HG02623 (cell line): Measurements from ENCODE around the gene MIR17HG.
"Not testable (repeated sequence)": the region's sequence is repeated elsewhere in the genome, so short reads cannot be mapped to it uniquely, and the experiment has no call there.

ENCODE experiments used
- ATAC-seq: cut with Tn5 transposase; IDR thresholded peaks from one replicate; pipeline ENCODE4 v1.9.1; 2021; ENCODE audit warnings: moderate library complexity; ENCODE audit not compliant: unreplicated experiment

Gene MIR17HG

DNA sequence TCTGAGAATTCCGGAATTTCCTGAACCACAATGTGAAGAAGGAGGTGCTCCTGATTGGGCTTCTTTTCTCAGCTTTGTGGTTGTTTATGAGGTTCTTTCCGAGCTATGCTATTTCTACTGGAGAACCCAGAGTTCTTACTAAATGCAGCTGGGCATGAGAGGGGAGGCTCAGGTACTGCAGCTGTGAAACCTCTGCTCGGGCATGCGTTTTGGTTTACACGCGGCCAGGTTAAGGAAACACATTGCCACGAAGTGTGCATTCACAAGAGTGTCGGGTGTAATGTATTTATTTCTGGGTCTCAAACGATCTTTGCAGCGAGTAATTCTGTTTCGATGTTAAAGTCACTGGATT, 661 bp upstream of the MIR17HG start:
- peak; percentile 12 for ATAC-seq

DNA sequence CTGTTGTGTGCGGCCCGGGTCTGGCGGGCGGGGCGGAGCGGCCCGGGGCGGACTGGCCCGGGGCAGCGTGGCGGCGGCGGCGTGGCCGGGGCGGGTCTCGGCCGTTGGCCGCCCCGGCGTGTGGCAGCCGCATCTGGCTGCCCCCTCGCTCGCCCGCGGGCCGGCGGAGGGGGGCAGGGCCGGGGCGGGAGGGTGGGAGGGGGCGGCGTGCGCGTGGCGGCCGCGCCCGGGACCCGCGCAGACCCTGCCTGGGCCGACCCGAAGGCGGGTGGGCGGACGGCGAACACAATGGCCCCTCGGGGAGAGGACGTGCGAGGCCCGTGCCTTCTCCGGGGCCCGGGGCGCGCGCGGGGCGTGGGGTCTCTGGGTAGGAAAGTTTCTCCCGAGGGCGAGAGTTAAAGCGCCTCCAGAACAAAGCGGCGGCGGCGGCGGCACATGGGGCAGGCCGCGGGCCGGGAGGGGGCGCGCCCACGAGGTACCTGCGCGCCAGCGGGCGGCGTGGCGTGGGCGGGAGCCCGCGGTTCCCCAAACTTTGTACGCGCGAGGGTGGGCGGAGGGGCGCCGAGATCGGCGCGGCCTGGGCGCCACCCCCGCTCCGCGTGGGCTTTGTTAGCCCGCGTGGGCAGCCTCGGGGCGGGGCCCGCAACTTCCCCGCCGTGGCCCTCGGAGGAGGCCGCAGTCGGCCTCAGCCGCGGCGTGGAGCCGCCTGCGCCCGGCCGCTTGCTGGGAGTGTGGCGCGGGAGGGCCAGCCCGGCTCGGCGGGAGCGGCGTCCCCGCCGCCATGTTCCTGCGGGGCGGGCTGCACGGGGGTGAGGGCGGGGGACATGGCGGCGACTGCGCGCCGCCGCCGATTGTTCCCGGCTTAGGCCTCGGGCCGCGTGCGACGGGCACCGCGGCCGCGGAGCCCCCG, 764 bp downstream of the MIR17HG start:
- peak; percentile 28 for ATAC-seq

DNA sequence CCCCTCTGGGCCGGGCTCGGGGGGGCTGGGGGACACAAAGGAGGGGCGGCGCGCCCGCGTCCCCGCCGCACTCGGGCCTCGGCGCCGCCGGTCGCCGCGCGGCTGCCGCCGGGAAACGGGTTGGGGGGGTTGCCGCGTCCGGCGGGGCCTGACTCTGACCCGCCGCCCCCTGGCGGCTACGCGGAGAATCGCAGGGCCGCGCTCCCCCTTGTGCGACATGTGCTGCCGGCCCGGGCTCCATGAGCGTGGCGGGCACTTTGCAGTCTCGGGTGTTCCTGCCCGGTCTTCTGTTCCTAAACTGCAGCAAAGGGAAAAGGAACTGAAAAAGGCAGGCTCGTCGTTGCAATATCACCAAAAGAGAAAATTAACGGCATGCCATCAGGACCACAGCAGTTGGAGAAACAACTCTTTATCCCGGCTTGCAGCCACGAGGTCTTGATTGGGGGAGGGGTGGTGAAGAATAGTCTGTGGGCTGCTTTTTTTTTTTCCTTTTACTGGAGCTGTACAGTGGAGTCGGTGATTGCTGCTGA, 1.5 kb downstream of the MIR17HG start:
- peak; percentile 47 for ATAC-seq

- no peak for ATAC-seq
These were observed 2.8 kb downstream of the MIR17HG start for GRCh38 chr13:91349992-91350911.

- ATAC-seq = no peak
These were observed 3.6 kb downstream of the MIR17HG start for GRCh38 chr13:91351123-91351522.

- no peak for ATAC-seq
These were observed 4.5 kb downstream of the MIR17HG start for GRCh38 chr13:91351980-91352379.

GRCh38 chr13:91352891-91353290, 5.4 kb downstream of the MIR17HG start:
- not testable (repeated sequence) for ATAC-seq

DNA sequence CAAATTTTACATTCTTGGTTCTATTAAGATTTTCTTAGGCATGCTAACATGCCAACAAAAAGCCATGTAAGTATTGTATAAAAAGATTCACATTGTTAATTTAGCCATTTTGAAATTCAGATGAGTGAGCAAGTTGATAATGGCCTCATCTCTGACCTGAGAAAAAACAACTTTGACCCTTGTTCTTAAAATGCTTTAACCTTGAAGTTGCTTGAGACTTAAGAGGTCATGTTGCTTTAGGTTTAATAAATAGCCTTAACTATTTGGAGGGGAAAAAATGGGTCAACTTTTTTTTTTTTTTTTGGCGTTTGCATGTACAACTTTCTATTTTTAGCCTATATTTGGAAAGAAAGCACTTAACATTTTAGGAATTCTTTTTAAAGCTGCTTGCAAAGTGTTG, 6.0 kb downstream of the MIR17HG start:
- ATAC-seq = no peak

DNA sequence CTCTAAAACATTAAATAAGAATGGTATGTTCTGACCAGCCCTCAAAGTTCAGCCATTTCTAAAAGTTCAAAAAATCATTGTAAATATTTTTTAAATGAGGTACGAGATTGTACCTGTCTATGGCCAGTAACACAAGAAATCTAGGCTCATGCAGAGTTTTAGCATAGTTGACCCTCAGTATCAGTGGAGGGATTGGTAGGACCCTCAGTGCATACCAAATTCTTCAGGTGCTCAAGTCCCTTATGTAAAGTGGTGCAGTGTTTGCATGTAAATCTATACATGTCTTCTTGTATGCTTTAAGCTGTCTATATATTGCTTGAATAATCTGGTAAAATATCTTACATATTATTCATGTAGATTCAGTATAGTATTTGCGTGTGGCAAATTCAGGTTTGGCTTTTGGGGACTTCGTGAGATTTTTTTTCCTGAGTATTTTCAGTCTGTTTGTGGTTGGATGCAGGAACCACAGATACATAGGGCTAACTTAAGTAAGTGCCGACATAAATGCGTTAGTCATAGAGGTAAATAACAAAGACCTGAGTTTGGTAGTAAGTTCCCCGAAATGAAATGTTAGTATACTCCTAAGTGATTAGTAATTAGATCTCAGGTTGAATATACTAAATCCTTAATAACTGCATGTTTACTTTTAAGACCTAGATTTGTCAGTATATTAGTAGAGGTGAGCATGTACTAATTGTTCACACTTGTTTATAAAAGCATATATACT, 7.8 kb downstream of the MIR17HG start:
- ATAC-seq = no peak

DNA sequence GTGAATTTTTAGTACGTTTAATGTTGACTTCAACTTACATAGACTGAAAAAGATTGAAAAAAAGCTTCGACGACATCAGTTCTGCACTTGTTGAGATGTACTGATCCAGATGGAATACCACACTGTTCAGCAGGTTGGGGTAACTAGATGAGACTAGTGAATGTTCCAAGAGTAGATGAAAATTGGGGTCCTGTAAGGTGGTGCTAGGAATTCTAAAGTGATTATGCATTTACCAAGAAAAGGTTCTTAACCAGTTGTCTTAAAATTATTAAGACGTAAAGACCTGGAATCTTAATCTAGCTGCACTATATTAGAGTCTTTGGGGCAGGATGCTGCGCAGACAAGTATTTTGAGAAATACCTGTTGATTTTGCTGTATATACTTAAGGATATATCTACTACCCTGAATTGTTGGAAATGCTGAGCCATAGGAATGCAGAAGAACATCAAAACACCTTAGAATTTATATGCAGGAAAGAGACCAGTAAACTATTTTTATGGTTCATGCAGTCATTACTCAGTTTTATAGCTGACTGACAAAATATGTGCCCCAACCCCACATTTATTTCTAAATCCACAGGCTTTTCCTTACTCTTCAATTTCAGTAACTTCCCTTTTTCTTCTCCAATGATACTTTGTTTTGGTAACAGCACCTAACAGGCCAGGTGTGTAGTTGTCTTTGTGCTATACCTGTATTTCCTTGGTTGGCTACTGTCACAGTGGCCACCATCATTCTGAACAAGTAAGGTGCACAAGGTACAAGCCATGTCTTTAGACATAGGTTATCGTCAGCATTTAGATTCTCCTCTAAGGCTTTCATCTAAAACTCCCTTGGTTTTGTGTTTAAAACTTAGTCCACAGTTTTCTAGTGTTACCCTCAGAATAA, 8.6 kb downstream of the MIR17HG start:
- ATAC-seq = no peak

DNA sequence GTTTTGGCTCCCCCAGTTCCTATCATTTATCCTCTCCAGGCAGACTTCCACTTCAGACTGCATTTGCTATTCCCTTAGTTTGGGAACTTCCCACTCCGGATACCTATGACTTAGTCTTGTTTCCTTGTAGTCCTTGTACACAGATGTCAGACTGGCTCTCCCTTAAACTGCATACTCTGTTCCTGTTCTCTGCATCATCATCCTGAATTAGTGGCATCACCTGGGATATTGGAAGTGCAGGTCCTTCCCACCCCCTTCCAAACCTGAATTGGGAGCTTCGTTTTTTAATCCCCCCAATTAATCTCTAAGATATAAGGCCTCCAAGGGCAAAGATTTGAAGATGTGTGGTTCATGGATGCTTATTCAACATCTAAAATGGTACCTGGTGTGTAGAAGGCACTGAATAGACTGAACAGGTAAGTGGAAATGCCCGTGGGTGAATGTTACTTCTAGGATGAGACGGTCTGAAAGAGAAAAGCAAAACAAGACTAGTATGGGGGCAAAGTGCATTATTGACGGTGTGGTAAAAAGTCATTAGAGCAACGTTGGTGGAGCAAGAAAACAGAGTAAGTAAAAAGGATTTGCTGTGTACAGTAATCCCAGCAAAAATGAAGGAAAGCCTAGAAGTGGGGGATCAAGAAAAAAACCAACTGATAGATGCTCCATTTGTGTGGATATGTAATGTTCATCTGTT, 9.6 kb downstream of the MIR17HG start:
- ATAC-seq = no peak

DNA sequence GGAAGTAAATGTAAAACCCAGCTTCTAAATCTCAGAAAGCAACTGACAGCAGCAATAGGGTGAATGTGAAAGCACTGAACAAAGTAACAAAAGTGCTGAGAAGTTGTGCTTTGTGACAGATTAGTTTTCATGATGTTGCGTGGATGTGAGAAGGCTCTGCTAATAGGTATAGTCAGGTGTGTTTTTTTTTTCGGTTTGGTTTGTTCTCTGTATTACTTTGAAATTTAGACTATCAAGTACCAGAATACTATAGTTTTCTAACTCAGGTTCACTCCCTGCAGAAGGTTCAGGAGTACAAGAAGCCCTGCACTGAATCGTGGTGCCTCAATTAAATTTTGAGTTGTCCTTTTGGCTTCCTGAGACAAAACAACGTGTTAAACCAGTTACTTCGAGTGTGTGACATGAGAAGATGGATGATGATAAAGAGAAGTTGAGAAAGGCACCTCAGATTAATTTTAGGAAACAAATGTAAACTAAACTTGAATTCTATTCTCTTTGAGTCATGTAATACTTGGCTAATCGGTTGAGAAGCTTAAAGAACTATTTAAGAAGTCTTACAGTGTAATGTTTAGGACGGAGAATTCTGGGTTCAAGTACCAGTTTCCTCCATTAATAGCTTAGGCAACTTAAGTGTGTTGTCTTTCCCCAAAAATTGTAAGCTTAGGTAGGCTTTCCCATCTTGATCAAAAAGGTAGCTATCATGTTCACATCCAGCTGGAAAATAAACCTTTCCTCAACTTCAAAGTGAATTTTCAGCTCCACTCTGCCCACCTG, 10.3 kb downstream of the MIR17HG start:
- no peak for ATAC-seq

DNA sequence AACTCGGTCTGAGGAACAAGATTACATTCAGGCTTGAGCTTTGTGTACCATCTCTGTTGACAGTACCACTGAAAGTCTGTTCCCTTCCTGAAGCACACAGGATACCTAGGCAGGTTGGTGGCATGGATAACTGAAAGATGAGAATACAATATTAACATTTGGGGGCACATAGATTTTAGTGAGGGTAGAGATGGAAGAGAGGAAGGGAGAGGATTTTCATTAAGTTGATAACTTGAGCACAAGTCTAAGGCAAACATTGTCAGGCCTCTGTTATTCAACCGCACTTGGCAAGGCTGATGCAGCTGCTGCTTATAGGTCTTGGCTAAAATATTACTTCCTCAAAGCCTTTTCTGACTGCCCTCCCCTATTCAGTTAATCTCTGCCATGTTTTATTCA, 10.9 kb downstream of the MIR17HG start:
- ATAC-seq = no peak

DNA sequence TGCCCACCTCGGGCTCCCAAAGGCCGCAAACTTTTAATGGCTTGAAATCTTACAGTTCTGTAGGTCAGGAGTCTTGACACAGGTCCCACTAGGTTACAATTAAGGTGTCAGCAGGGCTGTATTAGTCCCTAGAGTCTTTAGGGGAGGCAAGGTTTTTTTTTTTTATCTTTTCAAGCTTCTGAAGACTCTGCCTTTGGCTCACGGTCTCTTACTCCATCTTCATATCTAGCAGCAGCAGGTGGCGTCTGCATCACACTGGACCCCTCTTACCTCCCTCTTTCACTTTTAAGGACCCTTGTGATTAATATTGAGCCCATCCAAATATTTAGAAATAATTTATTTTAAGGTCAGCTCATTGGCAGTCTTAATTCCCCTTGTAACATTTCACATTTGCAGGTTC, 11.6 kb downstream of the MIR17HG start:
- ATAC-seq = no peak

GRCh38 chr13:91359631-91360030, 12.1 kb downstream of the MIR17HG start:
- no peak for ATAC-seq

GRCh38 chr13:91360246-91360751, 12.8 kb downstream of the MIR17HG start:
- ATAC-seq = no peak

DNA sequence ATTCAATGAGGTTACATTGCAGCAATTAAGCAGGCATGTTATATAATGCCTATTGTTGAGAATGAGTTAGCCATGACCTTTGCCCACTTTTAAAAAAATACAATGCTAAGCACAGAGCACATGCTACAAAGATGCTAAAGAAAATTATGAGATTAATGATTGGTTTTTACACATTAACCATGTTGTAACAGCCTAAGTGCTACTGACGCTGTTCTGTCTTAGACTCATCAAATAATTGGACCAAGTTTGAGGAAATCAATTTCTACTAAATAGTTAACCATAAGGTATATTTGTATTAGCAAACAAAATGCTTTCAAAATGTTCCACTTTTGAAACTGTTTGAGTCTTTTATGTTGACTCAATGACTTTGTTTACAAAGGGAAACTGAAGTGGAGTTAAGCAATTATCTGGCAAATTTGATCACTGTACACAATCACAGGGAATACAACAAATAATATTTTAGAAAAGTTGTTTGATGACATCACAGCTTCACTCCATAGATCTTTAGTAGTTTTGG, 14.3 kb downstream of the MIR17HG start:
- no peak for ATAC-seq

GRCh38 chr13:91362908-91363307, 15.4 kb downstream of the MIR17HG start:
- ATAC-seq = no peak
